A673 (cell line): ENCODE data around the gene CDHR4. TPM values are rescaled to one million over a fixed set of nuclear protein-coding genes. Genes with fewer than 3 reads are reported as not detected.

Source experiments
- BruUV-seq: library from RNA; stranded (reverse); fragments of 400-500 nt; replicated peaks from 2 replicates; lab custom pipeline; 2021; lab: Mats Ljungman, UMichigan
- CTCF ChIA-PET: fragments of 300-600 bp; sonication (Branson Sonifier 250); formaldehyde crosslinking; loops from one replicate; lab custom pipeline; 2022; ENCODE audit warnings: antibody characterized with exemption; lab: Charles Lee
- POLR2A ChIA-PET: fragments of 300-600 bp; sonication (Branson Sonifier 250); formaldehyde crosslinking; loops from one replicate; lab custom pipeline; 2022; ENCODE audit warnings: antibody characterized with exemption; ENCODE audit not compliant: low non-redundant PET; lab: Charles Lee
- DNase-seq: peaks from one replicate; pipeline ENCODE4 v3.0.0-alpha.2; 2015; ENCODE audit warnings: low spot score
- H3K27ac ChIP-seq: fragments of 200-600 bp; sonication (generic); 2 replicates; pipeline ENCODE4 v1.5.1; 2016; ENCODE audit warnings: mixed run types, low read depth, mild to moderate bottlenecking, mixed read lengths, antibody characterized with exemption, low read length; ENCODE audit not compliant: poor library complexity, severe bottlenecking
- H3K27me3 ChIP-seq: fragments of 200-600 bp; sonication (generic); replicated peaks from 2 replicates; pipeline ENCODE4 v1.6.1; 2017; ENCODE audit warnings: mixed run types, low read depth, mild to moderate bottlenecking, mixed read lengths, antibody characterized with exemption, low read length; ENCODE audit not compliant: insufficient read depth, poor library complexity
- H3K36me3 ChIP-seq: fragments of 200-600 bp; sonication (generic); 2 replicates; pipeline ENCODE4 v1.6.1; 2016; ENCODE audit warnings: mixed run types, mild to moderate bottlenecking, mixed read lengths, antibody characterized with exemption, low read length; ENCODE audit not compliant: insufficient read depth, poor library complexity, severe bottlenecking
- H3K4me1 ChIP-seq: fragments of 200-600 bp; sonication (generic); 2 replicates; pipeline ENCODE4 v1.6.1; 2017; ENCODE audit warnings: mixed run types, mild to moderate bottlenecking, mixed read lengths, antibody characterized with exemption, low read length; ENCODE audit not compliant: insufficient read depth, poor library complexity, severe bottlenecking
- H3K4me3 ChIP-seq: fragments of 200-600 bp; sonication (generic); 2 replicates; pipeline ENCODE4 v1.5.1; 2016; ENCODE audit warnings: low read depth, mixed run types, mild to moderate bottlenecking, mixed read lengths, low read length; ENCODE audit not compliant: poor library complexity, severe bottlenecking
- H3K9me3 ChIP-seq: fragments of 200-600 bp; sonication (generic); 2 replicates; pipeline ENCODE4 v1.6.1; 2016; ENCODE audit warnings: mixed run types, low read depth, mild to moderate bottlenecking, mixed read lengths, antibody characterized with exemption, low read length; ENCODE audit not compliant: poor library complexity, severe bottlenecking
- CTCF ChIP-seq: fragments of 300-800, 200-600 bp; sonication (generic); conservative IDR thresholded peaks from 2 replicates; pipeline ENCODE4 v1.5.1; 2017; ENCODE audit warnings: low read depth, mild to moderate bottlenecking, antibody characterized with exemption, low read length, moderate library complexity, mixed read lengths
- EZH2 ChIP-seq: fragments of 200-600 bp; sonication (generic); IDR thresholded peaks from 2 replicates; pipeline ENCODE4 v1.6.1; 2017; ENCODE audit warnings: borderline replicate concordance, low read depth, mild to moderate bottlenecking, mixed read lengths, antibody characterized with exemption, low read length; ENCODE audit not compliant: poor library complexity, severe bottlenecking
- intact Hi-C: fragments of 100-400 bp; cut with micrococcal nuclease; formaldehyde crosslinking; loops from one replicate; pipeline ENCODE4 v1.10.0; 2022; ENCODE audit not compliant: unreplicated experiment
- total RNA-seq: library from RNA; stranded (reverse); gene quantifications from 2 replicates; pipeline ENCODE4 v1.2.3, GENCODE V29; 2021

Gene CDHR4
- total RNA-seq, 1 experiment from 2014 or later: not detected

GRCh38 chr3:49790626-49791411 is 8.9 kb downstream of the CDHR4 start:
- no peaks in the 10 kb centered on the region for H3K27me3 ChIP-seq
- no peaks in the 10 kb centered on the region for H3K36me3 ChIP-seq
- ChIA-PET POLR2A (no interaction called here), CTCF (interaction anchor here (0.7 kb wide), 1 partner anchor 10 kb away, joined by 4 read pairs; no protein-coding TSS in a partner anchor)
- TF ChIP-seq EZH2: no peak
- TF ChIP-seq CTCF: no peak
- no peaks in the 10 kb centered on the region for H3K9me3 ChIP-seq
- intact Hi-C loops: no loop called here
- DNase-seq: no peak
- H3K4me1 ChIP-seq: no peaks in the 10 kb centered on the region
- BruUV-seq: no TSS peak
- no peak overlapping the region for H3K4me3 ChIP-seq
- H3K27ac ChIP-seq: no peak overlapping the region

DNA sequence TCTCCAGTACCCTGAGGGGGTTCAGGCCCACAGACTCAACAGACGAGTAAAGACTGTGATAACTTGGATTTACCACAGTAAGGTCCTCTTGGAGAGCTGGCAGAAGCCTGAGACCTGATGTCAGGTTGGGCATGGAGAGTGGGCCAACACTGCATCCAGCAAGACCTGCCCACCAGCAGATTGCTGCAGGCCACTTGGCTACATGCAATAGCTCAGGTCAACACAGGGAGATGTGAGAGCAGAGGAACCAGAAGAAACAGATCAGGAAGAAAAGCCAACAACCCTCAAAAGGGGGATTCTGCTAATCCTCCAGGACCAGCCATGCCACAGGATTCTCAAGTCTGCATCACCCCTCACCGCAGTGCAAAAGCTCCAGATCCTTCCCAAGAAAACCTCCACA is 11.6 kb downstream of the CDHR4 start:
- H3K4me1 ChIP-seq: no peaks in the 10 kb centered on the region
- no peak for TF ChIP-seq CTCF
- no peak for TF ChIP-seq EZH2
- no peak for DNase-seq
- POLR2A ChIA-PET: no interaction called here
- no peaks in the 10 kb centered on the region for H3K27me3 ChIP-seq
- intact Hi-C loops: no loop called here
- BruUV-seq: no TSS peak
- H3K9me3 ChIP-seq: no peaks in the 10 kb centered on the region
- H3K36me3 ChIP-seq: peaks cover 6% of the 10 kb centered on the region
- H3K4me3 ChIP-seq: no peak overlapping the region
- CTCF ChIA-PET: no interaction called here
- no peak overlapping the region for H3K27ac ChIP-seq

- Histone ChIP-seq H3K27me3 (no peaks in the 10 kb centered on the region), H3K4me1 (no peaks in the 10 kb centered on the region), H3K4me3 (no peak overlapping the region), H3K36me3 (peaks cover 6% of the 10 kb centered on the region), H3K9me3 (no peaks in the 10 kb centered on the region), H3K27ac (no peak overlapping the region)
- BruUV-seq: no TSS peak
- intact Hi-C loops: no loop called here
- TF ChIP-seq EZH2 (no peak), CTCF (no peak)
- ChIA-PET CTCF (no interaction called here), POLR2A (no interaction called here)
- DNase-seq: no peak
These were observed 12.1 kb downstream of the CDHR4 start for GRCh38 chr3:49787536-49787935.
